CD14-positive monocyte (primary cell): ENCODE data around the gene HAP1. TPM values are rescaled to one million over a fixed set of nuclear protein-coding genes. Genes with fewer than 3 reads are reported as not detected.
"Not testable (repeated sequence)": the region's sequence is repeated elsewhere in the genome, so short reads cannot be mapped to it uniquely, and the experiment has no call there.

Experiments used
- DNase-seq, 3 donors: peaks; one replicate each; pipeline ENCODE4 v3.0.0-alpha.2; 2011 to 2022
- H2AFZ ChIP-seq: 2 replicates; pipeline ENCODE4 v1.6.0; 2012; ENCODE audit warnings: mild to moderate bottlenecking, low read depth, low read length, inconsistent platforms; ENCODE audit not compliant: insufficient read depth, poor library complexity, severe bottlenecking
- H3K27ac ChIP-seq, 2 donors: 1 replicate in 1 of 2; 2 replicates in 1 of 2; pipeline ENCODE4 v1.5.1; 2012 to 2013; ENCODE audit warnings: low read length in 2 of 2, control low read depth in 1 of 2, inconsistent platforms in 1 of 2, low read depth in 1 of 2, mild to moderate bottlenecking in 1 of 2
- H3K27me3 ChIP-seq, 2 donors: one replicate each; pipeline versions ENCODE4 v1.6.0 to v1.6.1; 2011 to 2013; ENCODE audit warnings: low read length in 2 of 2; ENCODE audit not compliant: control insufficient read depth in 2 of 2, insufficient read depth in 2 of 2
- H3K36me3 ChIP-seq, 2 donors: replicated peaks in 1 of 2; 1 replicate in 1 of 2; 2 replicates in 1 of 2; pipeline versions ENCODE4 v1.5.1 to v1.6.1; 2012 to 2013; ENCODE audit warnings: low read length in 2 of 2, control low read depth in 1 of 2, inconsistent platforms in 1 of 2, mild to moderate bottlenecking in 1 of 2; ENCODE audit not compliant: insufficient read depth in 2 of 2, control insufficient read depth in 1 of 2
- H3K4me1 ChIP-seq, 2 donors: 1 replicate in 1 of 2; 2 replicates in 1 of 2; pipeline versions ENCODE4 v1.5.1 to v1.6.1; 2012 to 2013; ENCODE audit warnings: low read length in 2 of 2, control low read depth in 1 of 2, inconsistent platforms in 1 of 2, mild to moderate bottlenecking in 1 of 2, moderate library complexity in 1 of 2; ENCODE audit not compliant: insufficient read depth in 2 of 2, control insufficient read depth in 1 of 2
- H3K4me2 ChIP-seq: replicated peaks from 2 replicates; pipeline ENCODE3; 2012; ENCODE audit warnings: low read length, moderate library complexity, mild to moderate bottlenecking; ENCODE audit not compliant: poor library complexity, severe bottlenecking; ENCODE audit errors: extremely low read depth
- H3K4me3 ChIP-seq, 3 experiments: fragments of 200-600 bp in 1 of 3; sonication (generic) in 1 of 3; replicated peaks in 1 of 3; 1 replicate in 2 of 3; 2 replicates in 1 of 3; pipeline ENCODE4 v1.5.1; 2011 to 2013; ENCODE audit warnings: low read length in 3 of 3, mild to moderate bottlenecking in 3 of 3, control low read depth in 2 of 3, low read depth in 2 of 3, inconsistent platforms in 1 of 3, moderate library complexity in 1 of 3
- H3K79me2 ChIP-seq: 2 replicates; pipeline ENCODE4 v1.6.0; 2012; ENCODE audit warnings: mild to moderate bottlenecking, control low read depth, inconsistent platforms, low read length, moderate library complexity; ENCODE audit not compliant: insufficient read depth
- H3K9ac ChIP-seq: 2 replicates; pipeline ENCODE4 v1.6.0; 2017; ENCODE audit warnings: low read length, mild to moderate bottlenecking; ENCODE audit not compliant: insufficient read depth, poor library complexity, severe bottlenecking
- H3K9me3 ChIP-seq, 2 donors: replicated peaks in 1 of 2; 1 replicate in 1 of 2; 2 replicates in 1 of 2; pipeline versions ENCODE4 v1.5.1 to v1.6.1; 2012 to 2013; ENCODE audit warnings: low read length in 2 of 2, control low read depth in 1 of 2; ENCODE audit not compliant: control insufficient read depth in 1 of 2, insufficient read depth in 1 of 2
- H4K20me1 ChIP-seq: 2 replicates; pipeline ENCODE4 v1.6.0; 2012; ENCODE audit warnings: mild to moderate bottlenecking, low read length, control low read depth, moderate library complexity; ENCODE audit not compliant: insufficient read depth
- H3K27ac Mint-ChIP-seq, 7 donors: one replicate each; pipeline ENCODE4 v1.8.0; 2020; ENCODE audit warnings: mild to moderate bottlenecking in 7 of 7, mixed read lengths in 7 of 7, moderate library complexity in 6 of 7, inconsistent platforms in 2 of 7
- H3K27me3 Mint-ChIP-seq, 3 donors: one replicate each; pipeline ENCODE4 v1.8.0; 2021 to 2022; ENCODE audit warnings: low read depth in 3 of 3, mild to moderate bottlenecking in 3 of 3, mixed read lengths in 3 of 3, moderate library complexity in 3 of 3, inconsistent platforms in 1 of 3
- H3K36me3 Mint-ChIP-seq, 2 donors: one replicate each; pipeline ENCODE4 v1.8.0; 2020; ENCODE audit warnings: mixed read lengths in 2 of 2, inconsistent platforms in 1 of 2, mild to moderate bottlenecking in 1 of 2
- H3K4me1 Mint-ChIP-seq: one replicate; pipeline ENCODE4 v1.8.0; 2020; ENCODE audit warnings: mild to moderate bottlenecking, mixed read lengths
- H3K4me3 Mint-ChIP-seq, 2 donors: one replicate each; pipeline ENCODE4 v1.8.0; 2020; ENCODE audit warnings: mild to moderate bottlenecking in 2 of 2, mixed read lengths in 2 of 2, moderate library complexity in 1 of 2
- H3K9me3 Mint-ChIP-seq, 7 donors: one replicate each; pipeline ENCODE4 v1.8.0; 2020 to 2022; ENCODE audit warnings: mixed read lengths in 7 of 7, mild to moderate bottlenecking in 6 of 7, moderate library complexity in 6 of 7, inconsistent platforms in 2 of 7
- CTCF ChIP-seq: fragments of 200-600 bp; IDR thresholded peaks from one replicate; pipeline ENCODE4 v1.8.0; 2022; ENCODE audit warnings: antibody characterized with exemption, mild to moderate bottlenecking
- WGBS: methylation state at CpG from one replicate; pipeline ENCODE4 v1.1.5; 2013; ENCODE audit warnings: missing lambda C conversion rate; ENCODE audit not compliant: insufficient coverage; 5-methylcytosine and 5-hydroxymethylcytosine counted together
- intact Hi-C, 2 donors: fragments of 100-400 bp; cut with micrococcal nuclease; formaldehyde crosslinking; loops; one replicate each; pipeline versions ENCODE4 v1.15.0 to v1.15.1; 2023
- polyA plus RNA-seq, 3 donors: library from polyadenylated mRNA; depleted of rRNA in 1 of 3; unstranded in 2 of 3; stranded (reverse) in 1 of 3; fragments of 300-500 nt in 2 of 3; fragments of >200 nt in 1 of 3; fragmentation: Illumina TruSeq in 2 of 3; gene quantifications; 1 replicate in 2 of 3; 2 replicates in 1 of 3; pipeline ENCODE4 v1.2.3, GENCODE V29; 2012 to 2021

The HAP1 gene
- polyA plus RNA-seq, 3 donors = not detected

GRCh38 chr17:41705271-41705991, 29.0 kb downstream of the HAP1 start:
- no peaks in the 10 kb centered on the region for H3K79me2 ChIP-seq
- no peak overlapping the region for H3K9ac ChIP-seq
- no peaks in the 10 kb centered on the region for H3K9me3 ChIP-seq
- Mint-ChIP-seq H3K27ac (peak overlapping the region in 1 of 7 donors; percentile 39), H3K9me3 (peaks cover 0 to 4% (median 0%) of the 10 kb centered on the region in 7 donors), H3K4me3 (no peak overlapping the region), H3K27me3 (peaks cover 3 to 4% (median 3%) of the 10 kb centered on the region in 3 donors), H3K4me1 (peaks cover 1% of the 10 kb centered on the region), H3K36me3 (no peaks in the 10 kb centered on the region)
- no peak overlapping the region for H3K4me3 ChIP-seq
- no peak overlapping the region for H3K4me2 ChIP-seq
- H3K36me3 ChIP-seq = no peaks in the 10 kb centered on the region
- no peaks in the 10 kb centered on the region for H3K4me1 ChIP-seq
- no peak for DNase-seq
- no peak overlapping the region for H2AFZ ChIP-seq
- H4K20me1 ChIP-seq = no peaks in the 10 kb centered on the region
- H3K27me3 ChIP-seq = no peaks in the 10 kb centered on the region
- intact Hi-C loops = no loop called here
- no peak for TF ChIP-seq CTCF
- H3K27ac ChIP-seq = no peak overlapping the region
- WGBS = 92% methylated on average over 7 of the region's 13 CpGs

GRCh38 chr17:41702712-41703111, 31.7 kb downstream of the HAP1 start:
- Histone ChIP-seq H3K36me3 (no peaks in the 10 kb centered on the region), H3K4me1 (peaks cover under 1% of the 10 kb centered on the region in 2 donors), H3K4me3 (no peak overlapping the region), H3K9ac (no peak overlapping the region), H3K79me2 (no peaks in the 10 kb centered on the region), H2AFZ (no peak overlapping the region), H3K4me2 (no peak overlapping the region), H3K27me3 (no peaks in the 10 kb centered on the region), H4K20me1 (no peaks in the 10 kb centered on the region), H3K27ac (no peak overlapping the region), H3K9me3 (no peaks in the 10 kb centered on the region)
- TF ChIP-seq CTCF = no peak
- Mint-ChIP-seq H3K27ac (no peak overlapping the region), H3K4me1 (peaks cover 3% of the 10 kb centered on the region), H3K9me3 (no peaks in the 10 kb centered on the region), H3K4me3 (no peak overlapping the region), H3K36me3 (no peaks in the 10 kb centered on the region), H3K27me3 (peaks cover 0 to 2% (median under 1%) of the 10 kb centered on the region in 3 donors)
- 100% methylated on average over 3 of the region's 8 CpGs for WGBS
- intact Hi-C loops = no loop called here
- DNase-seq = no peak

GRCh38 chr17:41700843-41701242, 33.6 kb downstream of the HAP1 start:
- H2AFZ ChIP-seq, H3K79me2 ChIP-seq, H3K4me2 ChIP-seq, H3K27me3 ChIP-seq, H3K27ac Mint-ChIP-seq, H3K4me3 Mint-ChIP-seq, H3K4me3 ChIP-seq, DNase-seq, H3K36me3 ChIP-seq, intact Hi-C loops, H3K9ac ChIP-seq, H3K9me3 ChIP-seq, H3K36me3 Mint-ChIP-seq, H3K27me3 Mint-ChIP-seq, H3K9me3 Mint-ChIP-seq, H3K27ac ChIP-seq: not testable (repeated sequence)
- peaks cover 18 to 19% of the 10 kb centered on the region in 2 donors for H3K4me1 ChIP-seq
- WGBS = 93% methylated on average over 2 of the region's 3 CpGs
- peaks cover 21% of the 10 kb centered on the region for H3K4me1 Mint-ChIP-seq
- peaks cover 13% of the 10 kb centered on the region for H4K20me1 ChIP-seq
